ENCODE measurements around the gene DGKB. TPM values are rescaled to one million over a fixed set of nuclear protein-coding genes. Genes with fewer than 3 reads are reported as not detected.

DGKB gene
- polyA plus RNA-seq, 6 donors from 2014 or later = not detected

- DNase-seq (no peak), ATAC-seq (ENCODE audit: low read depth in 2 of 2) (no peak)
- Mint-ChIP-seq H3K27me3 (no peaks in the 10 kb centered on the region), H3K9me3 (peaks cover 3 to 10% (median 7%) of the 10 kb centered on the region in 7 donors), H3K36me3 (no peaks in the 10 kb centered on the region), H3K4me1 (no peaks in the 10 kb centered on the region), H3K27ac (no peak overlapping the region), H3K4me3 (no peak overlapping the region)
Observed at GRCh38 chr7:14374336-14374735, 528.2 kb downstream of the DGKB start.

DNA sequence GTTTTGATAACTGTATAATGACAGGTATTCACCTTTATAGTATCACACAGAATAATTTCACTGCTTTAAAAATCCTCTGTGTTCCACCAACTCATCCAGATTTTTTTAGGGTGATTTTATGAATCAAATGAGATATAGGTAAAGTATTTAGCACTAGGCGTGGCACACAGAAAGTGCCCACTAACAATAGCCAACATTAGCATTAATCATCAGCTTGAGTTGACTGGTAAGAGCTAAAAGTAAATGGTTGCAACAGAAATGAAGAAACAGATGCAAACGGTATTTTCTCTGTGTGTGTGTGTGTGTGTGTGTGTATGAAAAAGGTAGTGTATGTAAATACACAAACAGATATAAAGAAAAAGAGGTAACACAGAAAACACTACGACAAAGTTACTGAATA lies 534.3 kb downstream of the DGKB start:
- DNase-seq = no peak
- Mint-ChIP-seq H3K27ac (no peak overlapping the region), H3K27me3 (no peaks in the 10 kb centered on the region), H3K36me3 (no peaks in the 10 kb centered on the region), H3K4me1 (no peaks in the 10 kb centered on the region), H3K9me3 (peaks cover 6 to 16% (median 10%) of the 10 kb centered on the region in 7 donors), H3K4me3 (no peak overlapping the region)
- ATAC-seq (ENCODE audit: low read depth in 2 of 2) = no peak

DNA sequence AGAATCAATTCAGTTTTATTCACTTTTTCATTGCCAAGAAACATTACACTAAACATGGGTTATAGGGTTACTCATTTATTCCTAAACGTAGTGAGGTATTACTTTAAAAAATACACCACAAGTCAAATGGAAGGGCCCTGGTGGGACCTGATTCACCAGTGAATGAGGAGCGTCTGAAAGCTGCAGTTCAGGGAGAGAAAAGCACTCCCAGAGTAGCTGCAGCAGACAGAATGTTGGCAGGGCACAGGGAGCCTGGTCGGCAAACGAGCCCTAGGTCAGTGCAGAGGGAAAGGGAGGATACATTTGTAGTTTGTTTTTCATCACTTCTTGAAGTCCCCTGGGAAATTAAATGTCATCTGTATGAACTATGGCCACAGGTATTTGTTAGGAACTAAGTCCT lies 551.4 kb downstream of the DGKB start:
- Mint-ChIP-seq H3K27me3 (no peaks in the 10 kb centered on the region), H3K36me3 (no peaks in the 10 kb centered on the region), H3K4me1 (no peaks in the 10 kb centered on the region), H3K9me3 (peaks cover 0 to 8% (median 2%) of the 10 kb centered on the region in 7 donors), H3K4me3 (no peak overlapping the region), H3K27ac (no peak overlapping the region)
- DNase-seq (no peak), ATAC-seq (ENCODE audit: low read depth in 2 of 2) (no peak)

GRCh38 chr7:14341200-14341775 lies 561.3 kb downstream of the DGKB start:
- Mint-ChIP-seq H3K27me3 (no peaks in the 10 kb centered on the region), H3K9me3 (peaks cover 0 to 4% (median 0%) of the 10 kb centered on the region in 7 donors), H3K27ac (no peak overlapping the region), H3K4me1 (no peaks in the 10 kb centered on the region), H3K4me3 (no peak overlapping the region), H3K36me3 (no peaks in the 10 kb centered on the region)
- DNase-seq = no peak
- ATAC-seq (ENCODE audit: low read depth in 2 of 2) = no peak

DNA sequence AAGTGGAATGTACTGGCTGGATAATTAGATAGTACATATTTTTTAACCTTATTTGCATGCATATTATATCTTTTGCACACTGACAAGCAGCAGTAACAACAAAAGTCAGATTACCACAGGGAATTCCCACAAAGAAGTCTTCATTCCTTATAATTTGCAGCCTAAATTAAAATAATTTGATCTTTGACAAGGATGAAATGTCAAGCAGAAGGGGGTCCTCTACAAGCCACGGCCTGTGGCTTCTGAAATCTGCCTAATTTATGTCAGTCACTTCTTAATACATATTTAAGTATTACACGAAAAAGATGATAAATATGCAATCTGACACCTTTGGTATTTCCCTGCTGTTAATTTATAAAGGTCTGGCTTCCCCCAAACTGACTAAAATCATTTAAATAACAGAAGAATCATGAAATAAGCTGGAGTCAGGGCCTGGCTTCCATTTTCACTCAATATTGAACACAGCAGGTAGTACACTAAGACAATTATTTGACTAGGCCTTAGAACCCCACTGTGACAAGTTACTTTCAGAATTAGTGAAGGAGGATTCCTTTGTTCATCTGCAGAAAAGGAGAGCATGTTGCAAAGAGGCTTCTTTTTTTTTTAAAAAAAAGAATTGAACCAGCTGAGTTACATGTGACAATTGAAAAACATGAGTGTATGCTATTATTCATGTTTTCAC lies 562.0 kb downstream of the DGKB start:
- peaks cover 0 to 4% (median 0%) of the 10 kb centered on the region in 7 donors for H3K9me3 Mint-ChIP-seq
- H3K36me3 Mint-ChIP-seq = no peaks in the 10 kb centered on the region
- H3K27ac Mint-ChIP-seq = no peak overlapping the region
- H3K4me1 Mint-ChIP-seq = no peaks in the 10 kb centered on the region
- no peak overlapping the region for H3K4me3 Mint-ChIP-seq
- ATAC-seq (ENCODE audit: low read depth in 2 of 2) (no peak), DNase-seq (no peak)
- no peaks in the 10 kb centered on the region for H3K27me3 Mint-ChIP-seq

DNA sequence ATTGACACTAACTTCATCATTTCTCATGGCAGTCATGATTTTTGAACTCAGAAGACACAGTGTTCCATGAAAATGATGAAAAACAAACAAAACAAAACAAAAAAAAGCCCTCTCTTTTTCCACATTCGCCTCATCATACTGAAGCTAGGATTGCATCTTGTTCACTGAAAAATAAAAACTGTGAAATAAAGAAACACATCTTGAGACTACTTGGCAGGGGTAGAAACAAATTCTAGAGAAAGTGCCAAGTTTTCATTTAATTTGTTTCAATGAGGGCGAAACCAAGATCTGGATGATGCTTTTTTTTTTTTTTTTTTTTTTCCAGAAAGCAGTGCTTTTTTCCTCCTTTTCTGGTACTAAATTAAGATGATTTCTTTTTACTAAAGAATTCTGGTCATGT lies 562.7 kb downstream of the DGKB start:
- Mint-ChIP-seq H3K4me1 (no peaks in the 10 kb centered on the region), H3K27ac (no peak overlapping the region), H3K9me3 (peaks cover 0 to 4% (median 0%) of the 10 kb centered on the region in 7 donors), H3K4me3 (no peak overlapping the region), H3K27me3 (no peaks in the 10 kb centered on the region), H3K36me3 (no peaks in the 10 kb centered on the region)
- ATAC-seq (ENCODE audit: low read depth in 2 of 2) (no peak), DNase-seq (no peak)

DNA sequence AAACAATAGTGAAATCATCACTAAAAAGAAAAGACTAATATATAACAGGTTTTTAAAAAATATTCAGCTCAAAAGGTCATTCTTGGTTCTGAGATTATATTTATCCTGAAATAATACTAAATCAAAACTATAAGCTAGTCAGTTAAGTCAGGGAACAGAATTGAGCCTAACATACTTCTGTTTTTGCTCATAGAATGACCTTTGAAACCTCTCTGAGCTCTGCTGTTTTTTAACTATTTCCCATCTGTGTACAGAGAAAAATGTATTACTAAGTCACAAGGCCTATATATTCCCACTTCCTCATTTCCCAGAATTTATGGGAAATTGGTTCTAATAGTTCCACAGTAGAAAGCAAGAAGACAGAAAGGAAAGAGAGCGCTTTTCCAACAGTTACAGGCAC lies 566.3 kb downstream of the DGKB start:
- no peaks in the 10 kb centered on the region for H3K36me3 Mint-ChIP-seq
- ATAC-seq (ENCODE audit: low read depth in 2 of 2) (no peak), DNase-seq (no peak)
- no peaks in the 10 kb centered on the region for H3K27me3 Mint-ChIP-seq
- H3K4me3 Mint-ChIP-seq = no peak overlapping the region
- H3K4me1 Mint-ChIP-seq = no peaks in the 10 kb centered on the region
- H3K9me3 Mint-ChIP-seq = peaks cover 0 to 4% (median 0%) of the 10 kb centered on the region in 7 donors
- no peak overlapping the region for H3K27ac Mint-ChIP-seq

DNA sequence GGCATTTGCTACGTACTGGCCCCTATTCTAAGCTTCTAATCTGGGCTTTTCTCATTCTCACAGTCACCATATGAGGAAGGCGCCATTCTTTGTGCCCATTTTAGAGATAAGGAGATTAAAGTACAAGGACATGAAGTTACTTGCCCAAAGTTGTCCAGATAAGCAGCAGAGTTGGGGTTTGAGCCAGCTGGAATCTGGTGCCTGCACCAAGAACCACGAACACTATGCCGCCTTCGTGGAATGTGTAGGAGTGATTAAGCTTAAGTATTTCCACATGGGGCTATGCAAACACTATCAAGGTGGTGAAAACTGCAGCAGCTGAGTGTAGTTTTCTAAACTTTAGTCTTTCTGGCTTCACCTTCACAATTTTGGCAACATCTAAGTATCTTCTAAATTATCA lies 570.4 kb downstream of the DGKB start:
- ATAC-seq (ENCODE audit: low read depth in 2 of 2) (no peak), DNase-seq (no peak)
- Mint-ChIP-seq H3K4me3 (no peak overlapping the region), H3K4me1 (no peaks in the 10 kb centered on the region), H3K9me3 (peaks cover 0 to 4% (median 0%) of the 10 kb centered on the region in 7 donors), H3K36me3 (no peaks in the 10 kb centered on the region), H3K27ac (no peak overlapping the region), H3K27me3 (no peaks in the 10 kb centered on the region)

DNA sequence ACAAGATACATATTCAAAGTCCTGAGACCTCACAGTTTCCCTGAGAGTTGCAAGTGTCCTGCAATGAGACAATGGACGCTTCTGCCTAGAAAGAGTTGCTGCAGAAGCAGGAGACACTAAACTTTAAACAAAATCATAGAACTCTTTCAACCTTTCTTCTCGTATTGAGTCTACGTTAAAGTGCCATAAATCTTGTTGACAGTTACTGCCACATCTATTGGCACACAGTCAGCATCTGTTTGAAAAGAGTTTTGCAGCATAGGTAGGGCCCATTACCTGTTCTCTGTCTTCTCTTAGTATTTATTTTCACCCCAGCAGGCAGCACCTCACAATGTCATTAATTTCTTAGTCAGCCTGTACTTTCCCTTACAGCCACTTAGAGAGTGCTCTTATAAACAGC lies 577.8 kb downstream of the DGKB start:
- Mint-ChIP-seq H3K27ac (no peak overlapping the region), H3K4me1 (no peaks in the 10 kb centered on the region), H3K36me3 (no peaks in the 10 kb centered on the region), H3K9me3 (peaks cover 4 to 13% (median 7%) of the 10 kb centered on the region in 7 donors), H3K27me3 (no peaks in the 10 kb centered on the region), H3K4me3 (no peak overlapping the region)
- DNase-seq = no peak
- ATAC-seq (ENCODE audit: low read depth in 2 of 2) = no peak

- Mint-ChIP-seq H3K9me3 (peaks cover 3 to 13% (median 7%) of the 10 kb centered on the region in 7 donors), H3K36me3 (no peaks in the 10 kb centered on the region), H3K4me3 (no peak overlapping the region), H3K4me1 (no peaks in the 10 kb centered on the region), H3K27ac (no peak overlapping the region), H3K27me3 (no peaks in the 10 kb centered on the region)
- DNase-seq = no peak
- no peak for ATAC-seq (ENCODE audit: low read depth in 2 of 2)
Observed at GRCh38 chr7:14322724-14323123, 579.8 kb downstream of the DGKB start.

- Mint-ChIP-seq H3K36me3 (no peaks in the 10 kb centered on the region), H3K4me3 (no peak overlapping the region), H3K4me1 (no peaks in the 10 kb centered on the region), H3K27me3 (no peaks in the 10 kb centered on the region), H3K27ac (no peak overlapping the region), H3K9me3 (peaks cover 3 to 13% (median 7%) of the 10 kb centered on the region in 7 donors)
- ATAC-seq (ENCODE audit: low read depth in 2 of 2) (no peak), DNase-seq (no peak)
Observed at GRCh38 chr7:14321947-14322346, 580.6 kb downstream of the DGKB start.

GRCh38 chr7:14309432-14309831 lies 593.1 kb downstream of the DGKB start:
- Mint-ChIP-seq H3K9me3 (peaks cover 0 to 9% (median 2%) of the 10 kb centered on the region in 7 donors), H3K27ac (no peak overlapping the region), H3K36me3 (no peaks in the 10 kb centered on the region), H3K4me1 (no peaks in the 10 kb centered on the region), H3K4me3 (no peak overlapping the region), H3K27me3 (no peaks in the 10 kb centered on the region)
- DNase-seq (no peak), ATAC-seq (ENCODE audit: low read depth in 2 of 2) (no peak)

DNA sequence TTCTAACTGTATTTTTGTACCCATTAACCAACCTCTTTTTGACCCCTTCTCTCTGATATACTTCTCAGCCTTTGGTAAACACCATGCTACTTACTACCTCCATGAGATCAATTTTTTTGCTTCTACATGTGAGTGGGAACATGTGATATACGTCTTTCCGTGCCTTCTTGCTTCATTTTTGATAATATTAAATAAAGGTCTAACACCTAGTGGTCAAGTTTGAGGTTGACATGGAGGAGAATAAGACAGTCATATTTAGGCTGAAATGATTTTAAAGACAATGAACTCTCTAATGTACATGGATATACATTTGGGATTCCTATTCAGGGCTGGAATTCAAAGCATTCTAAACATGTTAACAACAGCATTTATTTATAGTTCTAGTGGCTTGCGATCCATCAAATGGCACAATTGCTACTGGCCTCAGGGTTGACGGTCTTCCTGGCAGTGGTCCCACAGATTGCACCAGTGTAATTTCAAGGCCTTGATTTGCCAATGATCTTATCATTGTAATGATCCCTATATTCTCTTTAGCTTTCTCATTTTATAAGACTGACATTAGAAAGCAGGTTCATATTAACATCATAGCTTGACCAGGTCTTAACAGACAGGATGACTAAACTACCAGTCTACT lies 597.2 kb downstream of the DGKB start:
- Mint-ChIP-seq H3K27me3 (no peaks in the 10 kb centered on the region), H3K4me3 (no peak overlapping the region), H3K9me3 (peaks cover 0 to 18% (median 2%) of the 10 kb centered on the region in 7 donors), H3K36me3 (no peaks in the 10 kb centered on the region), H3K4me1 (no peaks in the 10 kb centered on the region), H3K27ac (no peak overlapping the region)
- DNase-seq (no peak), ATAC-seq (ENCODE audit: low read depth in 2 of 2) (no peak)

- Mint-ChIP-seq H3K27me3 (no peaks in the 10 kb centered on the region), H3K4me3 (no peak overlapping the region), H3K36me3 (no peaks in the 10 kb centered on the region), H3K27ac (peak overlapping the region in 1 of 6 donors; percentile 38), H3K4me1 (no peaks in the 10 kb centered on the region), H3K9me3 (peaks cover 0 to 13% (median 1%) of the 10 kb centered on the region in 7 donors)
- DNase-seq (no peak), ATAC-seq (ENCODE audit: low read depth in 2 of 2) (no peak)
Observed at GRCh38 chr7:14303536-14303935, 599.0 kb downstream of the DGKB start.
